Trophoblast cell (in vitro differentiated cells and primary cell): ENCODE data around the gene CENPX.
A peak's percentile ranks its signal among the peaks of the same experiment; 100 is the strongest.

Source experiments
- DNase-seq, 2 donors: peaks; one replicate each; pipeline ENCODE4 v3.0.0-alpha.2; 2016
- H2AFZ ChIP-seq: 2 replicates; pipeline ENCODE4 v1.6.1; 2013; ENCODE audit warnings: low read length, moderate library complexity, mild to moderate bottlenecking; ENCODE audit not compliant: insufficient read depth, poor library complexity
- H2AK5ac ChIP-seq: 2 replicates; pipeline ENCODE4 v1.6.1; 2013; ENCODE audit warnings: mild to moderate bottlenecking, low read length
- H2BK120ac ChIP-seq: 2 replicates; pipeline ENCODE4 v1.6.1; 2013; ENCODE audit warnings: low read length, mild to moderate bottlenecking, moderate library complexity; ENCODE audit not compliant: insufficient read depth, poor library complexity
- H2BK12ac ChIP-seq: 2 replicates; pipeline ENCODE4 v1.6.1; 2013; ENCODE audit warnings: mild to moderate bottlenecking, low read length, moderate library complexity
- H2BK5ac ChIP-seq: 2 replicates; pipeline ENCODE4 v1.6.1; 2013; ENCODE audit warnings: low read length, low read depth, moderate library complexity, mild to moderate bottlenecking; ENCODE audit not compliant: poor library complexity
- H3K14ac ChIP-seq: 2 replicates; pipeline ENCODE4 v1.6.1; 2013; ENCODE audit warnings: mild to moderate bottlenecking, low read length
- H3K18ac ChIP-seq: 2 replicates; pipeline ENCODE4 v1.6.1; 2013; ENCODE audit warnings: mild to moderate bottlenecking, low read length
- H3K23ac ChIP-seq: 2 replicates; pipeline ENCODE4 v1.6.1; 2013; ENCODE audit warnings: low read length
- H3K27ac ChIP-seq: 2 replicates; pipeline ENCODE4 v1.5.1; 2013; ENCODE audit warnings: low read depth, mild to moderate bottlenecking, inconsistent platforms, low read length, moderate library complexity
- H3K27me3 ChIP-seq: 2 replicates; pipeline ENCODE4 v1.6.1; 2013; ENCODE audit warnings: inconsistent platforms, mild to moderate bottlenecking, low read length, moderate library complexity; ENCODE audit not compliant: insufficient read depth
- H3K36me3 ChIP-seq, 2 experiments: 1 replicate in 1 of 2; 2 replicates in 1 of 2; pipeline ENCODE4 v1.6.1; 2013; ENCODE audit warnings: low read length in 2 of 2, mild to moderate bottlenecking in 2 of 2, moderate library complexity in 1 of 2; ENCODE audit not compliant: insufficient read depth in 2 of 2, control insufficient read depth in 1 of 2
- H3K4ac ChIP-seq: 2 replicates; pipeline ENCODE4 v1.6.1; 2013; ENCODE audit warnings: low read depth, mild to moderate bottlenecking, low read length, moderate library complexity
- H3K4me1 ChIP-seq, 2 experiments: 1 replicate in 1 of 2; 2 replicates in 1 of 2; pipeline ENCODE4 v1.6.1; 2013; ENCODE audit warnings: low read length in 2 of 2, mild to moderate bottlenecking in 2 of 2, moderate library complexity in 1 of 2; ENCODE audit not compliant: insufficient read depth in 2 of 2, control insufficient read depth in 1 of 2
- H3K4me2 ChIP-seq: 2 replicates; pipeline ENCODE4 v1.6.1; 2013; ENCODE audit warnings: inconsistent platforms, mild to moderate bottlenecking, low read length, moderate library complexity
- H3K4me3 ChIP-seq: 2 replicates; pipeline ENCODE4 v1.5.1; 2013; ENCODE audit warnings: mild to moderate bottlenecking, low read depth, low read length, inconsistent platforms
- H3K79me1 ChIP-seq: one replicate; pipeline ENCODE4 v1.6.1; 2013; ENCODE audit warnings: low read length
- H3K79me2 ChIP-seq: 2 replicates; pipeline ENCODE4 v1.6.1; 2013; ENCODE audit warnings: low read length, mild to moderate bottlenecking; ENCODE audit not compliant: control insufficient read depth, insufficient read depth, poor library complexity
- H3K9ac ChIP-seq: 2 replicates; pipeline ENCODE4 v1.6.1; 2013; ENCODE audit warnings: mild to moderate bottlenecking, low read length
- H3K9me3 ChIP-seq: 2 replicates; pipeline ENCODE4 v1.6.1; 2013; ENCODE audit warnings: low read depth, mild to moderate bottlenecking, control low read depth, inconsistent platforms, low read length; ENCODE audit not compliant: insufficient read depth
- H4K12ac ChIP-seq: 2 replicates; pipeline ENCODE4 v1.6.1; 2013; ENCODE audit warnings: low read depth, mild to moderate bottlenecking, low read length, moderate library complexity
- H4K8ac ChIP-seq: 2 replicates; pipeline ENCODE4 v1.6.1; 2013; ENCODE audit warnings: low read depth, mild to moderate bottlenecking, low read length, moderate library complexity
- H4K91ac ChIP-seq: one replicate; pipeline ENCODE4 v1.6.1; 2013; ENCODE audit warnings: low read depth, mild to moderate bottlenecking, low read length, moderate library complexity
- WGBS: extraction: QIAGEN DNeasy Blood & Tissue Kit; methylation state at CpG from one replicate; pipeline ENCODE4 v1.1.7; 2013; ENCODE audit warnings: missing lambda C conversion rate; ENCODE audit not compliant: insufficient read length, insufficient coverage; ENCODE audit errors: extremely low coverage; 5-methylcytosine and 5-hydroxymethylcytosine counted together

Gene CENPX

DNA sequence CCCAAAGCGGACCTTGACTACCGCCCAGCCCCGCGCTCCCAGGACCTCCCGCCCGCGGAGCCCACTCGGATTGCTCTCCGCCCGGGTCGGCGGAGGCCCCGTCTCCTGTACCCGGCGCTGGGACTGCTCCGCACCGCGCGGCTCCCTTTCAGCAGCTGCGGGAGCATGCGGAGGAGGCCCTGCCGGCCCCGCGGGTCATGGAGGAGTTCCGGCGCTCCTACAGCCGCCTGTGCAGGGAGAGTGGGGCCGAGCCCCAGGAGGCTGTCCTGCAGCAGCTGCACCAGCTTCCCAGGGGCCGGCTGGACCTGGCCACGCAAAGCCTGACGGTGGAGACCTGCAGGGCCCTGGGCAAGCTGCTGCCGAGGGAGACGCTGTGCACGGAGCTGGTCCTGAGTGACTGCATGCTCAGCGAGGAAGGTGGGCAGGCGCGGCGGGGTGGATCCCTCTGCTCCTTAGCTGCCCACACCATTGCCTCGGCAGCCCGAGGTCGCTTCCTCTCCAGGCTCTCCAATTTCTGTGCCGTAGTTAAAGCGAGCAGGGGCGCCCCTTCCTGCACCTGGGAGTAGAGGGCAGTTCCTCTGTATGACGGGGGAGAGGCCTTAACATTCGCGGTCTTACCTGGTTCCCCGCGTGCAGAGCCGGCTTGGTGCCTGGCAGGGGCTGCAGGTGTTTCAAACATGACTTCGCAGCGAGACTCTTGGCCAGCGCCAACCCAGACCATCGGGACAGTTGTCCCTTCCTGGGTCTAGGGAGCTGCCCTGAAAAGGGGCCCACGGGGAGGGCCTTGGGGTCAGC lies 966 bp upstream of the CENPX start:
- no CpG with 5 or more reads among the region's 55 CpGs for WGBS
- H3K36me3 ChIP-seq, result peaks cover 4 to 14% of the 10 kb centered on the region in 2 experiments
- peak overlapping the region; percentile 73 for H4K8ac ChIP-seq
- no peak overlapping the region for H3K4ac ChIP-seq
- peaks cover 6% of the 10 kb centered on the region for H3K79me1 ChIP-seq
- no peak overlapping the region for H2AK5ac ChIP-seq
- H3K23ac ChIP-seq, result no peak overlapping the region
- H3K18ac ChIP-seq, result peak overlapping the region; percentile 23
- H4K12ac ChIP-seq, result no peak overlapping the region
- peak overlapping the region; percentile 79 for H3K4me3 ChIP-seq
- no peak overlapping the region for H2BK120ac ChIP-seq
- no peak overlapping the region for H3K27ac ChIP-seq
- peaks cover 18 to 19% of the 10 kb centered on the region in 2 experiments for H3K4me1 ChIP-seq
- H2BK5ac ChIP-seq, result no peak overlapping the region
- no peak overlapping the region for H2BK12ac ChIP-seq
- peak in 1 of 2 donors; percentile 46 for DNase-seq
- peak overlapping the region; percentile 95 for H3K4me2 ChIP-seq
- H3K9me3 ChIP-seq, result peaks cover 5% of the 10 kb centered on the region
- H3K27me3 ChIP-seq, result no peaks in the 10 kb centered on the region
- H4K91ac ChIP-seq, result peak overlapping the region; percentile 36
- H3K79me2 ChIP-seq, result peaks cover 8% of the 10 kb centered on the region
- peak overlapping the region; percentile 81 for H2AFZ ChIP-seq
- H3K14ac ChIP-seq, result peak overlapping the region; percentile 43
- peak overlapping the region; percentile 42 for H3K9ac ChIP-seq

DNA sequence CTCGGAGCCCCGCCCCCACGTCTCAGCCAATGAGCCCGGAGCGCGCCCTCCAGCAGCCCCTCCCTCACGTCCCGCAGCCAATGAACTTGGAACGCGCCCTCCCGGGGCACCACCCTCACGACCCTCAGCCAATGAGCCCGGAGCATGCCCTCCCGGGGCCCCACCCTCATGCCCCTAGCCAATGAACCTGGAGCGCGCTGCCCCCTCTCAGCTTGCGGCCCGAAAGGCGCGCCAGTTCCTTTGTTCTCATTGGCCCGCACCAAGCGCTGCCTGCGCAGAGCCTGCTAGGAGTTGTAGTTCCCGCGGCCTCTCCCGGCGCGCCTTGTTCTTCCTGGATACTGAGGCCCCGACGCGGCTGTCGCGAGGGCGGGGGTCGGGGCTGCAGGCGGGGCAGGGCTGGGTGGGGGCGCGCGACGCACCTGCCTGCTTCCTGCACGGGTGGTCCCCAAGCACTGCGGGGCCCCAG lies 336 bp upstream of the CENPX start, which contains the start of gene LRRC45:
LRRC45 (plus strand) TSS at position 325 of the 466 bp plus-strand sequence. CDS start 339 bp downstream, outside the sequence.
- peak within 1 kb of the TSS; percentile 79 for H3K18ac ChIP-seq
- no CpG with 5 or more reads among the region's 42 CpGs for WGBS

DNA sequence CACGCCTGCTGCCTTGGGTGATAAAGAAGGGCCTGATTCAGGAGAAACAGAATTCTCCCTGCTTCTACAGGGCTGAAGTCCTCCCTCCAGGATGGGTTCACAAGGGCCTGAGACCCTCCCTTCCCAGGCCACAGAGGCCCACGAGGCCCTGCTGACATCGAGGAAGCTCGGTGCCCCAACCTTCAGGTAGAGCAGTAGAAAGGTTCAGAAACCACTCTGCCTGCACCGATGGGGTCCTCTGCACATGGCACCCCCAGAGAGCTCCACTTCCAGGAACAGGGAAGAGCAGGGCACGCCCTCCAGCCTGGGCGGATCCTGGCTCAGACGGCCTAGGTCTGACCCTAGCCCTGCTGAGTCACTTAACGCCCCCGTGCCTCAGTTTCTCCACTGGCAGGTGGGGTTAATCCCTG lies 773 bp downstream of the CENPX start:
- peak overlapping the region; percentile 89 for H3K4me2 ChIP-seq
- H2BK5ac ChIP-seq, result no peak overlapping the region
- H3K27ac ChIP-seq, result no peak overlapping the region
- H3K18ac ChIP-seq, result peak overlapping the region; percentile 79
- no peaks in the 10 kb centered on the region for H3K27me3 ChIP-seq
- H3K14ac ChIP-seq, result peak overlapping the region; percentile 76
- peaks cover 4% of the 10 kb centered on the region for H3K9me3 ChIP-seq
- H3K23ac ChIP-seq, result no peak overlapping the region
- peak overlapping the region; percentile 57 for H2AFZ ChIP-seq
- DNase-seq, result no peak
- H4K91ac ChIP-seq, result peak overlapping the region; percentile 30
- peak overlapping the region; percentile 89 for H3K4me3 ChIP-seq
- peaks cover 14 to 18% of the 10 kb centered on the region in 2 experiments for H3K36me3 ChIP-seq
- H3K79me1 ChIP-seq, result peaks cover 6% of the 10 kb centered on the region
- peak overlapping the region; percentile 80 for H4K8ac ChIP-seq
- no CpG with 5 or more reads among the region's 10 CpGs for WGBS
- peak overlapping the region; percentile 26 for H4K12ac ChIP-seq
- no peak overlapping the region for H2BK12ac ChIP-seq
- H3K4ac ChIP-seq, result peak overlapping the region; percentile 66
- peak overlapping the region; percentile 75 for H3K9ac ChIP-seq
- peaks cover 8% of the 10 kb centered on the region for H3K79me2 ChIP-seq
- H2AK5ac ChIP-seq, result peak overlapping the region; percentile 6
- H3K4me1 ChIP-seq, result peaks cover 18 to 19% of the 10 kb centered on the region in 2 experiments
- no peak overlapping the region for H2BK120ac ChIP-seq

More for the DNA sequence above, 336 bp upstream of the CENPX start, which contains the start of gene LRRC45:
- peak within 1 kb of the TSS; percentile 66 for H3K4ac ChIP-seq
- H3K4me2 ChIP-seq, result peak within 1 kb of the TSS; percentile 95
- peaks cover 6% of the 10 kb centered on the region for H3K79me1 ChIP-seq
- H3K79me2 ChIP-seq, result peaks cover 8% of the 10 kb centered on the region
- peak within 1 kb of the TSS; percentile 89 for H3K4me3 ChIP-seq
- H2AFZ ChIP-seq, result peak within 1 kb of the TSS; percentile 81
- no peak within 1 kb of the TSS for H3K23ac ChIP-seq
- H2BK120ac ChIP-seq, result peak within 1 kb of the TSS; percentile 77
- peaks cover 5% of the 10 kb centered on the region for H3K9me3 ChIP-seq
- peak within 1 kb of the TSS; percentile 0 for H2BK5ac ChIP-seq
- peak within 1 kb of the TSS; percentile 75 for H3K9ac ChIP-seq
- H4K12ac ChIP-seq, result peak within 1 kb of the TSS; percentile 43
- peak within 1 kb of the TSS; percentile 76 for H3K14ac ChIP-seq
- H3K36me3 ChIP-seq, result peaks cover 10 to 17% of the 10 kb centered on the region in 2 experiments
- DNase-seq, result peak in 1 of 2 donors; percentile 99
- H3K27ac ChIP-seq, result peak within 1 kb of the TSS; percentile 1
- H2AK5ac ChIP-seq, result peak within 1 kb of the TSS; percentile 11
- H3K27me3 ChIP-seq, result no peaks in the 10 kb centered on the region
- peaks cover 18 to 19% of the 10 kb centered on the region in 2 experiments for H3K4me1 ChIP-seq
- peak within 1 kb of the TSS; percentile 80 for H4K8ac ChIP-seq
- H4K91ac ChIP-seq, result peak within 1 kb of the TSS; percentile 36
- H2BK12ac ChIP-seq, result no peak within 1 kb of the TSS

DNA sequence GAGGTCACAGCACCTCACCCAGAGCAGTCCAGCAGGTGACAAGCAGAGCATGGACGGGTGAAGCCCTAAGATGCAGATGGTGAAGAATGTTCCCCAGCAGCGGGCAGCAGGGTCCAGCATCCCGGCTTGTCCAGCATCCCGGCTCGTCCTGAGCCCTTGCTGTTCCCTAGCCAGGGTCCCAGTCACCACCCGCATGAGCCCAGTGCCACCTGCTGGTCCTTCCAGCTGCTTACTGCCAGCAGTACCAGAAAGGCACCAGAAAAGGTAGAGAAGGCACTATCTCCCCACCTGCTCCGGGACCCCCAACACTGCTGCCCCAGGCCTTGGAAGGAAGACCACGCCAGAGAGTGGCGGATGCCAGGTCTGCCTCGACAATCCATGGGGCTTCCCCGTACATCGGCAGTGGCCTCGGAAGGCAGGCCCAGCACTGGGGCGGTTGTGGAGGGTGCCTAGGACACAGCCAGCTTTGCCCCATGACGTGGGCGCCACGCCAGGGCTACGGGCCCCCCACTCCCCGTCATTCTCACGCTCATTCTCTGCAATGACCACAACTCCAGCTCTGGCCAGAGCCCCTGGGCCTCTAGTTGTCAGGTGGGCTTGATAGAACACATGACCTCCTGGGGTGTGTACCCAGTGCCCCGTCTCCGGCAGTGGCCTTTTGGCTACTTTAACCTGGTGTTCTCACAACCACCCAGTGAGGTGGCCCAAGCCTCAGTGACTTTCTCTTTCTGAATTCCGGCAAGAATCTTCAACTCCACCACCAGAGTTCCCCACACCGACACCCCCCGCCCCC lies 1.4 kb downstream of the CENPX start:
- H3K36me3 ChIP-seq, result peaks cover 14 to 18% of the 10 kb centered on the region in 2 experiments
- no CpG with 5 or more reads among the region's 25 CpGs for WGBS
- no peak overlapping the region for H3K14ac ChIP-seq
- H3K79me1 ChIP-seq, result peaks cover 6% of the 10 kb centered on the region
- peak; percentile 93 to 94 for DNase-seq
- H2BK12ac ChIP-seq, result no peak overlapping the region
- no peak overlapping the region for H2AFZ ChIP-seq
- H3K4me1 ChIP-seq, result peaks cover 18 to 19% of the 10 kb centered on the region in 2 experiments
- no peak overlapping the region for H3K9ac ChIP-seq
- H4K8ac ChIP-seq, result no peak overlapping the region
- H3K4me3 ChIP-seq, result no peak overlapping the region
- H3K9me3 ChIP-seq, result peaks cover 3% of the 10 kb centered on the region
- no peak overlapping the region for H2BK5ac ChIP-seq
- no peak overlapping the region for H2AK5ac ChIP-seq
- no peak overlapping the region for H3K4ac ChIP-seq
- no peak overlapping the region for H3K18ac ChIP-seq
- peak overlapping the region; percentile 89 for H3K4me2 ChIP-seq
- peaks cover 8% of the 10 kb centered on the region for H3K79me2 ChIP-seq
- H3K27me3 ChIP-seq, result no peaks in the 10 kb centered on the region
- H3K27ac ChIP-seq, result no peak overlapping the region
- H2BK120ac ChIP-seq, result no peak overlapping the region
- no peak overlapping the region for H4K91ac ChIP-seq
- H4K12ac ChIP-seq, result no peak overlapping the region
- no peak overlapping the region for H3K23ac ChIP-seq
